HG03457 (cell line): ENCODE measurements around the gene PGA4.

Source experiments
- ATAC-seq: cut with Tn5 transposase; IDR thresholded peaks from one replicate; pipeline ENCODE4 v1.9.1; 2021; ENCODE audit warnings: moderate number of reproducible peaks; ENCODE audit not compliant: unreplicated experiment

Gene PGA4

DNA sequence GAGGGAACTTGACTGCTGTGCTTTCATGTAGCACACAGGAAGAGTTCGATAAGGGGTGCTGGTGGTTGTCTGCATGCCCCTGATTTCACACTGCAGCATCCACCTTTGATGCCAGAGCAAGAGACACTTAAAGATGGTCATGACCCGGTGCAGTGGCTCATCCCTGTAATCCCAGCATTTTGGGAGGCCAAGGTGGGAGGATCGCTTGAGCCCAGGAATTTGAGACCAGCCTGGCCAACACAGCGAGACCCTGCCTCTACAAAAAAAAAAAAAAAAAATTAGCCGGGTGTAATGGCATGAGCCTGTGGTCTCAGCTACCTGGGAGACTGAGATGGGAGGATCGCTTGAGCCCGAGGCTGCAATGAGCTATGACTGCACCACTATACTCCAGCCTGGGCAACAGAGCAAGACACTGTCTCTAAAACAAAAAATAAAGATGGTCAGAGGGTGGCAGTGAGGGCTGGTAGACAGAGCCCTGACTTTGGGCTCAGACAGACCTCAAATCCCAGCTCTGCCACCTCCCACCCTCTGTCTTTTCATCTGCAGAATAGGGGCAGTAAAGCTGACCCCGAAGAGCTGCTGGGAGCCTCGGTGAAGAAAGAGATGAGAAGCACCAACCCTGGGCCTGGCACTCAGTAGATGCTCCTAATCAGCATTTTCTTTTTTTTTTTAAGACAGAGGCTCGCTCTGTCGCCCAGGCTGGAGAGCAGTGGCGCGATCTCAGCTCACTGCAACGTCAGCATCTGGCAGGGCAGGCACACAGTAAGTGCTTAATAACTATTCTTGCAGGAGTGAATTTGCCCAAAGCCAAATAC lies 55.2 kb downstream of the PGA4 start:
- no peak for ATAC-seq

- ATAC-seq = no peak
Measured at GRCh38 chr11:61278001-61278470, 55.9 kb downstream of the PGA4 start.

- no peak for ATAC-seq
Measured at GRCh38 chr11:61279934-61280659, 58.0 kb downstream of the PGA4 start.

GRCh38 chr11:61280883-61281580 lies 58.9 kb downstream of the PGA4 start:
- no peak for ATAC-seq
